ENCODE results near the gene WDFY4. TPM values are rescaled to one million over a fixed set of nuclear protein-coding genes. Genes with fewer than 3 reads are reported as not detected.

Gene WDFY4
- total RNA-seq, 2 donors from 2014 or later, result 1.5 to 4.6 TPM

GRCh38 chr10:48879451-48879850 lies 194.8 kb downstream of the WDFY4 start:
- ATAC-seq (no peak), DNase-seq (no peak)
- intact Hi-C loops (cut with DNase I, micrococcal nuclease), result no loop called here

- ATAC-seq (no peak), DNase-seq (no peak)
- intact Hi-C loops (cut with DNase I, micrococcal nuclease), result no loop called here
Measured at GRCh38 chr10:48880016-48880705, 195.5 kb downstream of the WDFY4 start.

GRCh38 chr10:48881937-48882336 lies 197.3 kb downstream of the WDFY4 start:
- DNase-seq (no peak), ATAC-seq (no peak)
- intact Hi-C loops (cut with DNase I, micrococcal nuclease), result no loop called here

- intact Hi-C loops (cut with DNase I, micrococcal nuclease), result no loop called here
- no peak for DNase-seq
- ATAC-seq, result no peak
Measured at GRCh38 chr10:48882881-48883280, 198.2 kb downstream of the WDFY4 start.

- ATAC-seq (no peak), DNase-seq (no peak)
- intact Hi-C loops (cut with DNase I, micrococcal nuclease), result no loop called here
Measured at GRCh38 chr10:48883701-48884100, 199.0 kb downstream of the WDFY4 start.

GRCh38 chr10:48884179-48885045 lies 199.7 kb downstream of the WDFY4 start:
- intact Hi-C loops (cut with DNase I, micrococcal nuclease), result no loop called here
- no peak for DNase-seq
- ATAC-seq, result no peak

GRCh38 chr10:48885376-48885775 lies 200.7 kb downstream of the WDFY4 start:
- ATAC-seq (peak; percentile 52), DNase-seq (peak in 1 of 2 donors; percentile 15)
- intact Hi-C loops (cut with DNase I, micrococcal nuclease), result no loop called here

- ATAC-seq (no peak), DNase-seq (no peak)
- intact Hi-C loops (cut with DNase I, micrococcal nuclease), result no loop called here
Measured at GRCh38 chr10:48887982-48888381, 203.3 kb downstream of the WDFY4 start.

- DNase-seq (no peak), ATAC-seq (no peak)
- intact Hi-C loops (cut with DNase I, micrococcal nuclease), result no loop called here
Measured at GRCh38 chr10:48890888-48891850, 206.5 kb downstream of the WDFY4 start.

GRCh38 chr10:48894911-48895802 lies 210.5 kb downstream of the WDFY4 start:
- ATAC-seq (no peak), DNase-seq (no peak)
- intact Hi-C loops (cut with DNase I, micrococcal nuclease), result no loop called here

GRCh38 chr10:48895803-48896195 lies 211.1 kb downstream of the WDFY4 start:
- intact Hi-C loops (cut with DNase I, micrococcal nuclease), result no loop called here
- DNase-seq (no peak), ATAC-seq (no peak)

- intact Hi-C loops (cut with DNase I, micrococcal nuclease), result no loop called here
- no peak for DNase-seq
- no peak for ATAC-seq
Measured at GRCh38 chr10:48896756-48897440, 212.2 kb downstream of the WDFY4 start.

GRCh38 chr10:48897441-48897790 lies 212.7 kb downstream of the WDFY4 start:
- ATAC-seq (no peak), DNase-seq (no peak)
- intact Hi-C loops (cut with DNase I, micrococcal nuclease), result no loop called here

GRCh38 chr10:48898426-48898825 lies 213.8 kb downstream of the WDFY4 start:
- intact Hi-C loops (cut with DNase I, micrococcal nuclease), result no loop called here
- DNase-seq (no peak), ATAC-seq (no peak)

- intact Hi-C loops (cut with DNase I, micrococcal nuclease), result no loop called here
- DNase-seq (no peak), ATAC-seq (no peak)
Measured at GRCh38 chr10:48899781-48900180, 215.1 kb downstream of the WDFY4 start.

GRCh38 chr10:48900371-48900801 lies 215.7 kb downstream of the WDFY4 start:
- intact Hi-C loops (cut with DNase I, micrococcal nuclease), result no loop called here
- ATAC-seq, result no peak
- DNase-seq, result no peak

GRCh38 chr10:48901319-48901718 lies 216.6 kb downstream of the WDFY4 start:
- intact Hi-C loops (cut with DNase I, micrococcal nuclease), result no loop called here
- peak; percentile 76 for ATAC-seq
- no peak for DNase-seq

- DNase-seq, result no peak
- no peak for ATAC-seq
- intact Hi-C loops (cut with DNase I, micrococcal nuclease), result no loop called here
Measured at GRCh38 chr10:48902096-48902495, 217.4 kb downstream of the WDFY4 start.

All from left colon (tissue), 2 donors.